HG03432 (cell line): ENCODE results near the gene CMC4.

Experiments
- ATAC-seq: cut with Tn5 transposase; IDR thresholded peaks from one replicate; pipeline ENCODE4 v1.9.1; 2021; ENCODE audit warnings: mild to moderate bottlenecking, moderate library complexity; ENCODE audit not compliant: unreplicated experiment

Gene CMC4, protein sequence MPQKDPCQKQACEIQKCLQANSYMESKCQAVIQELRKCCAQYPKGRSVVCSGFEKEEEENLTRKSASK

DNA sequence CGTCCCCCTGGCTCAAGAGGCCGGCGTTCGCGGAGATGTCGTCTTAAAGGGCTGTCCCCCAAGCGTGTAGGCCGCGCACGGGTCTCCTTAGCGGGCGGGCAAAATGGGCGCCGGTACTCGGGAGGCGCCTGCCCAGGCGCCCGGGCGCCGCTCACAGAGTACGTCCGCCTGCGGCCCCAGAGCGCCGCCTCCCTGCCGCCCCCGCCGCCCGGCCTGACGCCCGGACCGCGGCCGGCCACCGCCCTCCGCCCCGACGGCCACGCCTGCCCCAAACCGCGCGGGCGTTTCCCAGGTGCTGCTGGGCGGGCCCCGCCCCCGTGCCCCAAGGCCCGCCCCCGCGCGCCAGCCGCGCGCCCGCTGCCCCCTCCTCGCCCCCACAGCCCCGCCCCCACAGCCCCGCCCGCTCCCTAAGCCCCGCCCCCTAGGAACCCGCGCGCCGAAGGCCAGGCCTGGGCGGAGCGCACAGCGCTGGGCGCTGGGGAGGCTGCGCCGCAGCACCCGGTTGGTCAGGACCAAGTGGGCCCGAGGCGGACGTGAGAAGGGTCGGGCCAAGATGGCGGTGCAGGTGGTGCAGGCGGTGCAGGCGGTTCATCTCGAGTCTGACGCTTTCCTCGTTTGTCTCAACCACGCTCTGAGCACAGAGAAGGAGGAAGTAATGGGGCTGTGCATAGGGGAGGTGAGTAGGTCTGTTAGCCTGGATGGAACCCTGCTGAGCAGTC lies at the start of gene CMC4, which contains the start of the genes BRCC3 and MTCP1:
Gene CMC4, minus strand, starts transcription at position 162 of the 719 bp plus-strand sequence. CDS start 7,113 bp downstream, outside the sequence.
Gene BRCC3, plus strand, starts transcription at position 534 of the 719 bp plus-strand sequence. Its CDS starts 20 bp downstream, at position 554.
Gene MTCP1, minus strand, starts transcription at position 162 of the 719 bp plus-strand sequence. CDS start 5,126 bp downstream, outside the sequence.
- peak; percentile 92 for ATAC-seq

DNA sequence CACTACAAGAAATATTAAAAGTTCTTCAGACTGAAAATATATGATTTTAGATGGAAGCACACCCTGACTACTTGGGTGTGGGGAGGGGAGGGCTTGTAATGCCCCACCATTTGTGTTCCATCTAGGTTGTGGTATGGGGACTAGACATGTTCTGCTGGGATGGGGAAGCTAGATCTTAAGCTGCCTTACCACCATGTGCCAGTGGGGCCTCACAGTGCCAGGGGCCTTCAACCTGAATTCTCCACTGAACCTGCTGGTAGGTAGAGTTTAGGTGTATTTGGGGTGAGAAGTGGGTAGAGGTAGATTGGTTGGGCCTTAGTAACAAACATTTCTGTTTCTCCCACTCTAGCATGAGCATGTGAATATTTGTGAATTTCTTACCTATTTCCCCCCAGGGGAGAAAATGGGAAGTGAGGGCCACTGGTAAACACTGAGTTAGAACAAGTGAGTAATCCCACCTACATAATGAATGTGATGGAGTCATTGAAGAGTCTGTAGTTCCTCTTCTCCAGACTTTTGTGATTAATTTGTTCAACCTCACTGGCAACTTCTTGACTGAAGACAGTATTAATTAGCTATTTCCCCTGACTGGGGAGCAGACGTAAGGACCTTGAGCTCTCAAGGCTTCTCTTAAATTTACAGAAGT lies 44.4 kb upstream of the CMC4 start:
- no peak for ATAC-seq

DNA sequence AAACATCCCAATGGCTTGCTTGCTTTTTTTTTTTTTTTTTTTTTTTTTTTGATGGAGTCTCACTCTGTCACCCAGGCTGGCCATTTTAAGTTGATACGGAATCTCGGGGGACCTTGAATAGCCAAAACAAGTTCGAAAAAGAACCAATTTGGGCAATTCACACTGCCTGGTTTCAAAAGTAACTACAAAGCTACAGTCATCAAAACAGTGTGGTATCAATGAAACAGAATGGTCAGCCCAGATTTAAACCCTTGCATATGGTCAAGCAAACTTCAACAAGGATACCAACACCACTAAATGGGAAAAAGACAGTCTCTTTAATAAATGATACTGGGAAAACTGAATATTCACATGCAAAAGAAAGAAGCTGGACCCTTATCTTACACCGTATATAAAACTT lies 42.2 kb upstream of the CMC4 start:
- ATAC-seq, result no peak

DNA sequence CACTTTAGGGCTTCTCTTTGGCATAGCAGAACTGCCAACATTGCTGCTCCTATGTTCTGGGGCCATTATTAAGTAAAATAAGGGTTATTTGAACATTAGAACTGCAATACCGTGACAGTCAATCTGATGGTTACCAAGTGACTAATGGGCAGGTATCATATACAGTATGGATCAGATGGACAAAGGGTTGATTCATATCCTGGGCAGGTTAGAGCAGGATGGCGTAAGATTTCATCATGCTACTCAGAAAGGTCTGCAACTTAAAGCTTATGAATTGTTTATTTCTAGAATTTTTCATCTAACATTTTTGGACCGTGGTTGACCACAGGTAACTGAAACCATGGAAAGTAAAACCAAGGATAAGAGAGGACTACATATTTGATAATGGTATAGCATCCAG lies 41.2 kb upstream of the CMC4 start:
- ATAC-seq, result no peak

DNA sequence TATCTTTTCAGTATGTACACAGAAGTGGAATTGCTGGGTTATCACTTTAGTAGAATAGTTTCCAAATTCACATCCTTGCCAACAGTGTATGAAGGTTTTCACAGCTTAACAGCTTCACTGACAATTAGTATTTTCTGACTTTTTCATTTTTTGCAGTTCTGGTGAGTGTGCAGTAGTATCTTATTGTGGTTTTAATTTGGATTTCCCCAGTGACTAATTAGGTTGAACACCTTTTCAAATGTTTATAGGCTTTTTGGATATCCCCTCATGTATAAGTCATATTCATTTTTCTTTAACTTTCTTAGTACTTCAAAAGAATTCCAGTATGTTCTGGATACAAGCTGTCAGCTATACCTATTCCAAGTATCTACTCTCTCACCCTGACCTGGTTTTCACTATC lies 37.5 kb upstream of the CMC4 start:
- no peak for ATAC-seq

DNA sequence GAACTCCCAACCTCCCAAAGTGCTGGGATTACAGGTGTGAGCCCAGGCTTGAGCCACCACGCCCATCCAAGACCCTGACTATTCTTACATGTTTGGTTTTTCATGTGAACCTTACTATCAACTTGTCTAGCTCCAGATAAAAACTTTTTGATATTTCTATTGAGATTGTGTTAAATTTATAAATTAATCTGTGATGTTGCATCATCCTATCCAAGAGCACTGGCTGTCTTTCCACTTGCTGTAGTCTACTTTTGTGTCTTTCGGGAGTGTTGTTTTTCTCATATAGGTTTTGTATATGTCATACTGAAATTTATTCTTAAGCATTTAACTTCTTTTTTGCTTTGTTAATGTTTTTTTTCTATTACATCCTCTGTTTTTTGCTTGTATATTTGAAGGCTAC lies 35.0 kb upstream of the CMC4 start:
- no peak for ATAC-seq

DNA sequence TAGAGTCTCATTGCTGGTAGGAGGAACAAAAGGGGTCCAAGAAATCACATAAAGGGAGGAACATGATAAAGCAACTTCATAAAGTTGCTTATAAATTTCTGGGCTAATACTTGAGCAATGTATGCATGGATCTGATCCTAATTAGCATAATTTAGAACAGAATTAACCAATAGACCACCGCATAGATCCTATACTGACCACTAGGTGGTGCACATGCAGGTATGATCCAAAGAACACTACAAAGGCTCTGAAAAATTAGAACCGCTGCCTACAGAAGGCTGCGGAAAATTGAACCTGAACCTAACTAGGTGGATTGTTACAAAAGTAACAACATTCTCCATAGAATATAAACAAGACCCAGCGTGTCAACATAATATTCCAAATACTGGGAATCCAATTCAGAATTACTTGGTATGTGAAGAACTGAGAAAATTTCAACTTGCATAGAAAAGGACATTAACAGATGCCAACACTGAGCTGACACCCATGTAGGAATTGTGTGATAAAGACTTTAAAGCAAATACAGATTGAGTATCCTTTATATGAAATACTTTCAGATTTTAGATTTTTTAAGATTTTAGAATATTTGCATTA lies 23.6 kb upstream of the CMC4 start:
- no peak for ATAC-seq

DNA sequence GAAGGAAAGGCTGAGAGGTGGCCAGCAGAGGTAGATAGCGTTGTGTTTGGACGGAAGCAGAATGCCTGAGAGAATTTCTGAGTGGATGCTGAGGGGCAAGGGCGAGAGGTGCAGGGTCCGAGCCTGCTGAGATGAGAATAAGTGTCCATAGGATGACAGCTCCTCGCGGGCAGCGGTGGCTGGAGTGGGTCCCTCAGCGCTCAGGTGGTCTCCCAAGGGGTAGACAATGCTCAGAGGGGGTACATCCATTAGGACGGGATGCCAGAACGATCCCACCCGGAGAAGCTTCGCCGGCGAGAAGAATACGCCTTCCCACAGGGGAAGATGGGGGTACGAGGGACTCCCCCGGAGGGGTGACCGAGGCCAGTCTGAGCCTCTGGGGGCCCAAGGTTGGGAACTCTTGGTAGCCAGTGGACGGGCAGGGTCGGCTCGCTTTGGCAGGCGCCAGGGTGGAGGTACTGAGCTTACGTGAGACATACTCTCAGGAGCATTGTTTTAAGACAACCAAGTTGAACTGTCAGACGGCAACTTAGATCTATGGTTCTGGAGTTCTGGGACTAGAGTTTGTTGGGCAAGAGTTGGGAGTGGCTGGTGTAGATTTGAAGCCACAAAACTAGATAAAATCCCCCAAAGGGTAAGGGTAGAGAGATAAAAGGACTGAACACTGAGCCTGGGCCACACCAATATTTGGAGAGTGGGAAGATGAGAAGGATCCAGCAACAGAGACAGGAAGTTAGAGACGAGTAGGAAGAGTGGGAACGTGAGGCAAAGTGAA lies 16.2 kb upstream of the CMC4 start:
- no peak for ATAC-seq

DNA sequence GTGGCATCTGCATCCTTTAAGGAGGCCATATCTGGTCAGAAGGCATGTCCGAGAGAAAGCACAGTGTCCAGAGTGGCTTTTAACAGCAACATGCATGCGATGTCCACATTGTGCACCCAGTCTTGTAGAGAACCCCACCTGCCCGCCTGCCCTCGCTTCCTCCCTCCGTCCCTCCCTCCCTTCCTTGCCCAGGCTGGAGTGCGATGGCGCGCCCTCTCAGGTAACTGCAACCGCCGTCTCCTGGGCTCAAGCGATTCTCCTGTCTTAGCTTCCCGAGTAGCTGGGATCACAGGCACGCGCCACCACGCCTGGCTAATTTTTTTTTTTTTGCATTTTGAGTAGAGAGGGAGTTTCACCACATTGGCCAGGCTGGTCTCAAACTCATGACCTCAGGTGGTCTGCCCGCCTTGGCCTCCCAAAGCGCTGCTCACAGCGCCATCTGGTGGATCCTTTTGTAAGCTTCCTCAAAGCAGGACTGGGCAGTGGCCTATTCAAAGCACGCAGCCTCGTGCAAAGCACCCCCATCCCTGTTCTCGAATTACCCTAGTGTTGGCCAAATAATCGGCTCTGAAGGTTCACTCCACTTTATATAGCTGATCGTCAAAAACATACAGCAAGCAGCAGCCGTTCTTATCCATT lies 15.4 kb upstream of the CMC4 start:
- no peak for ATAC-seq

DNA sequence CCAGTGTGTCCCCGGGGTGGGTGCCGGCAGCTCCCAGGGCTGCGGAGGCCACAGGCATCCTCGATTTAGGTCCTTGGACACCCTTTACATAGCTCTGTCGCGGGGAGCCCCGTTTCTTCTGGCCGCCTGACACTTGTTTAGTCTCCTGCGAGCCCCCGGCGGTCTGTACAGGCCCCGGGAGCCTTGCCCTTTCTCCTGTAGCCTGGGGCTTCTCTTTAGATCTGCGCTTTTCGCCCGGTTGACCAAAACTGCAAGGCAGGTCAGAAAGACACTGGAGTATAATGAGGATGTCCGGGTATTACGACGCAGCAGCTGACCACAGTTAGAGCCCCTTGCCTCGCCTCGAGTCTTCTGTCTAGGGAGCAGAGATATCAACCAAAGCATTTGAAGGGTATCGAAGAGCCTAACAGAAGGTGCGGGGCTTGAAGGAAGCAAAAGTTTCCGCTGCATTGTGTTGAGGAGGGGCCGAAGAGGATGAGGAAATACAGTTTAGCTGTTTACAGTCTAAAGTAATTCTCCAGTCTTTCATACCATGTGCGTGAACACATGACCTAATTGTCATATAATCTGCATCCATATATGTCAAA lies 851 bp upstream of the CMC4 start:
- ATAC-seq, result no peak

DNA sequence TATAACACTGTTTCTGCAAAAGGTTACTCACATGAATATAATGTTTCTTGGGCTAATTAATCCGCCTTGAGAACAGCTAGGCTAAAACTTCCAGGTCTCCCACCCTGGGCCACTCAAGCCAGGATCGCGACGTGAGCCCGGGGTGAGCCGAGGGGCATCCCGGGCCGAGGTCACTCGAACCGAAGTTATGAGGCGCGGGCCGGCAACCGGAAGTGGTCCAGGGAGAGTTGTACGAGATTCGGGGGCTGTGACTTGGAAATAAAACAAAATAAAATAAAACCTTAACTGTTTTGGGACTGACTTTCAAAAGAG lies 317 bp downstream of the CMC4 start:
- ATAC-seq, result peak; percentile 26

DNA sequence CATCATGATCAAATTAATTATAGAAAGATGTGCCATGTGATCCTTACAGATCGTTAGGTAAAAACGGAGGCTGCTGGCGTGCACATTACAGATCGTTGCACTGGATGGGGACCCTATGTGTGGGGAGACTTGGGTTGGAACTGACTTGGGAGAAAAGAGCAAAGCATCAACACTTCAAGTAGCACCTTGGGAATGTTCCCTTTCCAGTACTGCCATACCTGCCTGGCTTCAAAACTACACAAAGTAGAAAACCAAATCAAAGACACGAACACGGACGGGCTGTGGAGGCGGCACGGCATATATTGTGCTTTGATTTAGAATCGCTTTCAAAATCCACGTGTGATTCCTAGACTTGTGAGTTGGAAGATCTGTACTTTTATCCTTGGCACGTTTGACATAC lies 898 bp downstream of the CMC4 start:
- ATAC-seq, result no peak

DNA sequence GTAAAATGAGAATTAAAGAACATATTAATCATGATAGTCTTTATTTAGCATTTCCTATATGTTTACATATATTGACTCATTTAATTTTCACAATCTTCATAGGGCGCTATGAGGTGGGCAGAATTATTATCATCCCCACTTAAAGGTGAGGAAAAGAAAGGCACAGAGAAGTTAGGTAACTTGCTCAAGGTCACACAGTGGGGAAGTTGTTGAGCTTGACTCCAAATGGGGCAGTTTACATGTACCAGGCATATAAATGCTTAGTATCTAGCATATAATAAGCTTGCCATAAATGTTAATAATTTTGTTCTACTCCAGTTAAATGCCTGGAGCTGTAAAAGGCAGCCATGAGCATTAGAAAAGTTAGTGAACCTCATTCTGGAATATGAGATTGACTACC lies 1.5 kb downstream of the CMC4 start:
- no peak for ATAC-seq

DNA sequence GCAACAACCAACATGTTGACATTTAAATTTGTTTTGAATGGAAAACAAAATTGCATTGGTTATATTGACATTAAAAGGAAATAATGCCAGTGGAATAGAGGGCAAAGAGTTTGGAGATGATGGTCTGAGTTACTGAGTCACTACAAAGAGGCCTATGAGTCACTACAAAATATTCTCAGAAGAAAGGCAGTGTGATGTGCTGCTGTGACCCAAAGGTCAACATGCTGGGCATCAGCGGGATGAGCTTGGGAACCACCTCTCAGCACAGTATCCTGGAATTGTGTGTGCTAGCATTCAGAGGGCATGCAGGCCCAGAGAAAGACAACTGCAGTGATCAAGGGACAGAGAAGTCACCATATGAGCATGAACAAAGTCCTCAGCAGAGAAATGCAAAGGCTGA lies 2.8 kb downstream of the CMC4 start:
- no peak for ATAC-seq

DNA sequence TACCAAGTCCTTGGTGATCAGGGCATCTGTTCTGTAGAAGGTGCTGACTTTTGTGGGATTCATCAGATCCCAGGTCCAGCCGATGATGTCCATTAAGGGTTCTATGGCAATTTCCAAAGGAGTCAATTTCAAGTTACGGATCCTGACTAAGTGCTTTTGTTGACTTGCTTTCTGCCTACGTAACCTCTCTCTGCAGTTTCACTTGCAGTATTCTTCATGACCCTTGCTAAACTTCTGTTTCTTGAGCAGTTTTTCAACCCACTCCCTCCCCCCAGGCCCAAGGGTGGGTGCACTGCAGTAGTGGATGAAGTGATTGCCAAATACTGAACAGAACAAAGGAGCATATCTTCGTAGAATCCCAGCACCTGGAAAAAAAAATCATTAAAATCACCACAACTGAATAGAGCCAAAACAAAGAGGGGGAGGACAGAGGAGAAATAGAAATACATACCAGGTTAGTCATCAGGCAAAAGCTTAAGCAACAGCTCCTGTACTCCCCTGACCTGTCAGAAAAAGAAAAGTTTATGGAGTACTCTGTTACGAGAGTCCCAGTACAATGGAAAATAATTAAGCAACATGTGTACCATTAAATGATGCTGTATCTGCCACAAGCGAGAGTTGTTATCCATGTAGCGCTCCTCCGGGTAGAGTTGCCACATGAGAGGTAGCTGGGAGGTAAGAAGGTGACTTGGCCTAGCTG lies 5.8 kb downstream of the CMC4 start:
- no peak for ATAC-seq

DNA sequence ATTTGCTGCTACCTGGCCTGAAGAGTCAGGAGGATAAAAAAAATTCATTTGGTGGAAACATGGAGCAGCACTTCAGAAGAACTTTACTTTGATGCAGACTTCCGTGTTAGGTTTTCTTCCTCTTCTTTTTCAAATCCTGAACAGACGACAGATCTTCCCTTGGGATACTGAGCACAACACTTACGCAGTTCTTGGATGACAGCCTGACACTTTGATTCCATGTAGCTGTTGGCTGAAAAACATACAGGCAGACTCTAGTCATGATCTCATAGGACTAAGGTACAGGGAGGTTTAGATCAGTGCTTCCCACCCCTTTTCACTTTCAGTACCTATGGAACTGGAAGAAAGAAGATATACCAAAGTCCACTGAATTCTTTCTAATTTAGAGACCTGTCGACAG lies 9.2 kb downstream of the CMC4 start:
- ATAC-seq, result no peak

DNA sequence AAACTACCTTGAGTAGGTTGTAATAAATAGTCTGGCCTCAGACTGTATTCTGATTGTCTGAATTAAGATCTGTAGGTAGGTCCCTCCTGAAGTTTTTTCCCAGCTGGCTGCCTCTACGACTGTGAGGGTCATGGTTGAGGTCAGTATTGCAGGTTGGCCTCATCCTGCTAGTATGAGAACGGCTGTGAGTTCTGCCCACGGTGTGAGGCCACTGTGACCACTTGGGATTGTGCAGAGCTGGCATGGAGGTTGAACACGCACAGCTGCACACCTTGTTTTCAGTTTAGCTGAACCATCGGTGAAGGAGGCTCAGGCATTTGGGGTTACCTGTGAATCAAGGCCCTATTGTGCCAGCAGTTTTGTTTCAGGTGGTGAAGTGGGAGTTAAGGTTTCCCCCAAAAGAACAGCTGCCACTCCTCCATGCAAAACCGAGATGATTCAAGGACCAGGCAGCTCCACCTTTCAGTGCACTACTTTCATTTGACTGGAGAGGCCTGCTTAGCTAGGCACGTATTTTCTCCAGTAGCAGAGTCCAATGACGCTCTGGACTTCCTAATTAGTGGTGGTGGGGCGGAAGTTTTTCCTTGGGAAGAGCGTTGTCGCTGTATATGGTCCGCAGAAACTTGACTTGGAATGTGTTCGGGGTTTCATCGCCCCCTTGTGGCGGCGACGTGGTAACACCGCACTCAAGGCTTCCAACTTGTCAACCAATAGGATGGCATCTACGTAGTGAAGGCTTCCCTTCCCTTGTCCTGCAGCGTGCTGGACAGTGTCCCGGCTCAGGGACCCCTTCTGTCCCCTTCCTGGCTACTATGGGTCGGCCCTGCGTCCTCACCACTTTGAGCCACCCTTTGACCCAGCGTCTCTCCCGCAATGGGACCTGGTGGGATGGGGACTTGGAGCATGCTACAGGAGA lies 13.8 kb downstream of the CMC4 start:
- ATAC-seq, result peak; percentile 67

DNA sequence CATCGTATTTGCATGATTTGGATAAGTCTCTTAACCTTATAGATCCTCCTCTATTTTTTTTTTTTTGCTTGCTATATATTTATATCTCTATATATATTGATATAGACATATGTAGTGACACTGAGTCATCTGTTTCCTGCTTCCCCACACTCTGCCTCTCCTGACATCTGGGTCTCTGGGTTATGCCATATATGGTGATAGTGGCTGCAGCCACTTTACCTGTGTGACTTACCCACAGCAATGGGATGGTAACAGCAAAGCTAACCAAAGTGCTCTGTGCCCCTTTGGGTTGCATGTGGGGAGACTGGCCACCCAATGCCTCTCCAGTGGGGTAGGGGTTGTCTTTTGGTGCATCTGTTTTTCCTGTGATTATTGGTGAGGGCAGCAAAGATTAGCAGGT lies 14.5 kb downstream of the CMC4 start:
- ATAC-seq, result no peak

DNA sequence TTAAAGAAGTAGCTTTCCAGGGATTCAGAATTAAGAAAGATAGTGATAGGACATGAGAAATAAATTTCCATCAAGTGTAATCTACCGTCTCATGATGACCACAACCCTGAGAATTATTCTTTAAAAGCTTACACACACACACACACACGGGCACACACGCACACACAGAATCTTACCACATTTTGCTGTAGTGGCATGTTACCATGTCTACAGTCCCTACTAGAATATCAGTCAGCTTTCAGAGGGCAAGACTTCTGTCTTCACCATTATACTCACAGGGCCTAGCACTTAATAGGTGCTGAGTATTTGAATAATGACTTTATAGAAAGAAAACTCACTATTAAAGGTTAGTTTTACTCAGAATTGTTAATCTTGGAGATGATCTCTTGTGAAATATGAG lies 15.4 kb downstream of the CMC4 start:
- ATAC-seq, result no peak
